Measurements from ENCODE around the gene CCDC171. TPM values are rescaled to one million over a fixed set of nuclear protein-coding genes. Genes with fewer than 3 reads are reported as not detected.
"Not testable (repeated sequence)": the region's sequence is repeated elsewhere in the genome, so short reads cannot be mapped to it uniquely, and the experiment has no call there.

CCDC171 gene
- polyA plus RNA-seq, 1 donor from 2014 or later: 9.1 TPM

GRCh38 chr9:15524845-15525455 is 27.9 kb upstream of the CCDC171 start (continued):
- TF ChIP-seq EZH2 (IDR thresholded peaks at IDR 0.05; ENCODE audit: borderline replicate concordance, insufficient read depth, low read length, poor library complexity, severe bottlenecking): no peak

- Histone ChIP-seq H3K36me3 (ENCODE audit: insufficient read depth, low read length) (no peaks in the 10 kb centered on the region), H3K4me2 (ENCODE audit: low read length) (no peak overlapping the region), H3F3A (ENCODE audit: insufficient read depth, low read length, poor library complexity, severe bottlenecking) (no peaks in the 10 kb centered on the region), H3K27ac (ENCODE audit: low read length) (no peak overlapping the region), H2AFZ (ENCODE audit: low read depth, low read length) (no peak overlapping the region), H3K9me2 (ENCODE audit: insufficient read depth, low read length) (no peaks in the 10 kb centered on the region), H3K9me3 (ENCODE audit: low read length) (no peaks in the 10 kb centered on the region), H3K27me3 (ENCODE audit: insufficient read depth, low read depth, low read length) (no peaks in the 10 kb centered on the region), H3K9ac (ENCODE audit: low read length) (no peak overlapping the region), H4K20me1 (ENCODE audit: insufficient read depth) (no peaks in the 10 kb centered on the region), H3K4me3 (ENCODE audit: low read length) (no peak overlapping the region), H3K79me2 (replicated peaks; ENCODE audit: insufficient read depth, low read length) (no peaks in the 10 kb centered on the region)
- TF ChIP-seq EZH2 (IDR thresholded peaks at IDR 0.05; ENCODE audit: borderline replicate concordance, insufficient read depth, low read length, poor library complexity, severe bottlenecking): no peak
- TF ChIP-seq EP300 (conservative IDR thresholded peaks at IDR 0.05; ENCODE audit: poor library complexity, severe bottlenecking): no peak
- TF ChIP-seq CTCF (IDR thresholded peaks at IDR 0.05; ENCODE audit: poor library complexity, severe bottlenecking): no peak
- no peak for TF ChIP-seq SMC3 (conservative IDR thresholded peaks at IDR 0.05; ENCODE audit: poor library complexity)
- TF ChIP-seq POLR2AphosphoS5 (IDR thresholded peaks at IDR 0.05): no peak
- TF ChIP-seq RAD21 (conservative IDR thresholded peaks at IDR 0.05): no peak
- TF ChIP-seq, protein P1, sequence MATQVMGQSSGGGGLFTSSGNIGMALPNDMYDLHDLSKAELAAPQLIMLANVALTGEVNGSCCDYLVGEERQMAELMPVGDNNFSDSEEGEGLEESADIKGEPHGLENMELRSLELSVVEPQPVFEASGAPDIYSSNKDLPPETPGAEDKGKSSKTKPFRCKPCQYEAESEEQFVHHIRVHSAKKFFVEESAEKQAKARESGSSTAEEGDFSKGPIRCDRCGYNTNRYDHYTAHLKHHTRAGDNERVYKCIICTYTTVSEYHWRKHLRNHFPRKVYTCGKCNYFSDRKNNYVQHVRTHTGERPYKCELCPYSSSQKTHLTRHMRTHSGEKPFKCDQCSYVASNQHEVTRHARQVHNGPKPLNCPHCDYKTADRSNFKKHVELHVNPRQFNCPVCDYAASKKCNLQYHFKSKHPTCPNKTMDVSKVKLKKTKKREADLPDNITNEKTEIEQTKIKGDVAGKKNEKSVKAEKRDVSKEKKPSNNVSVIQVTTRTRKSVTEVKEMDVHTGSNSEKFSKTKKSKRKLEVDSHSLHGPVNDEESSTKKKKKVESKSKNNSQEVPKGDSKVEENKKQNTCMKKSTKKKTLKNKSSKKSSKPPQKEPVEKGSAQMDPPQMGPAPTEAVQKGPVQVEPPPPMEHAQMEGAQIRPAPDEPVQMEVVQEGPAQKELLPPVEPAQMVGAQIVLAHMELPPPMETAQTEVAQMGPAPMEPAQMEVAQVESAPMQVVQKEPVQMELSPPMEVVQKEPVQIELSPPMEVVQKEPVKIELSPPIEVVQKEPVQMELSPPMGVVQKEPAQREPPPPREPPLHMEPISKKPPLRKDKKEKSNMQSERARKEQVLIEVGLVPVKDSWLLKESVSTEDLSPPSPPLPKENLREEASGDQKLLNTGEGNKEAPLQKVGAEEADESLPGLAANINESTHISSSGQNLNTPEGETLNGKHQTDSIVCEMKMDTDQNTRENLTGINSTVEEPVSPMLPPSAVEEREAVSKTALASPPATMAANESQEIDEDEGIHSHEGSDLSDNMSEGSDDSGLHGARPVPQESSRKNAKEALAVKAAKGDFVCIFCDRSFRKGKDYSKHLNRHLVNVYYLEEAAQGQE (IDR thresholded peaks at IDR 0.05; ENCODE audit: borderline replicate concordance): no peak
- TF ChIP-seq MXI1 (conservative IDR thresholded peaks at IDR 0.05; ENCODE audit: poor library complexity, severe bottlenecking): no peak
- no peak for TF ChIP-seq TAF1 (IDR thresholded peaks at IDR 0.05; ENCODE audit: low read depth)
Observed at GRCh38 chr9:15525958-15526357, 26.9 kb upstream of the CCDC171 start.

DNA sequence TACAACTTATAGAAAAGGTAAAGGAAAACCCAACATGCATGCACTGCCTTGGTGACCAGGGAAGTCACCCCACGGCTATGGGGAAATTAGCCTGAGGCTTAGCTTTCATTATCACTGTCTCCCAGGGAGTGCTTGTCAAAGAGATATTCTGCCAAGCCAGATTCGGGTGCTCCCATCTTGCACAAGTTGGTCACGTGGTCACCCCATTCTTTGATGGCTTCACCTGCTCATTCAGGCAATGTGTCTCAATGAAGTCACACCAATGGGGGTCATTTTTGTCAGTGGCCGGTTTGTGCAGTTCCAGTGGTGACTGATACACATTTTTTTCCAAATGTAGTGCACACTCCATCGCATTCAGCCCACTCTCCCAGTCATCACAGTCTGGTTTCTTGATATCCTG is 25.8 kb upstream of the CCDC171 start:
- H3K79me2 ChIP-seq (replicated peaks; ENCODE audit: insufficient read depth, low read length); H3K4me2 ChIP-seq (ENCODE audit: low read length); H3K36me3 ChIP-seq (ENCODE audit: insufficient read depth, low read length); H3K9ac ChIP-seq (ENCODE audit: low read length); H3K9me3 ChIP-seq (ENCODE audit: low read length); H3K27me3 ChIP-seq (ENCODE audit: insufficient read depth, low read depth, low read length); H3K9me2 ChIP-seq (ENCODE audit: insufficient read depth, low read length); H3K27ac ChIP-seq (ENCODE audit: low read length); H3K4me3 ChIP-seq (ENCODE audit: low read length); H3F3A ChIP-seq (ENCODE audit: insufficient read depth, low read length, poor library complexity, severe bottlenecking); H4K20me1 ChIP-seq (ENCODE audit: insufficient read depth); H2AFZ ChIP-seq (ENCODE audit: low read depth, low read length): not testable (repeated sequence)
